GM10266 (cell line): ENCODE data around the gene SLC25A14.
"Not testable (repeated sequence)": the region's sequence is repeated elsewhere in the genome, so short reads cannot be mapped to it uniquely, and the experiment has no call there.

Experiments used
- DNase-seq: peaks from one replicate; pipeline ENCODE4 v3.0.0; 2012; ENCODE audit errors: extremely low spot score
- CTCF ChIP-seq: IDR thresholded peaks from 2 replicates; pipeline ENCODE4 v1.5.1; 2012; ENCODE audit warnings: mild to moderate bottlenecking, low read depth; ENCODE audit not compliant: control insufficient read depth, insufficient read depth; ENCODE audit errors: missing control alignments

Gene SLC25A14

GRCh38 chrX:130301405-130301804 lies 38.3 kb upstream of the SLC25A14 start:
- DNase-seq = no peak
- TF ChIP-seq CTCF = no peak

GRCh38 chrX:130301977-130302376 lies 37.7 kb upstream of the SLC25A14 start:
- no peak for TF ChIP-seq CTCF
- DNase-seq = no peak

DNA sequence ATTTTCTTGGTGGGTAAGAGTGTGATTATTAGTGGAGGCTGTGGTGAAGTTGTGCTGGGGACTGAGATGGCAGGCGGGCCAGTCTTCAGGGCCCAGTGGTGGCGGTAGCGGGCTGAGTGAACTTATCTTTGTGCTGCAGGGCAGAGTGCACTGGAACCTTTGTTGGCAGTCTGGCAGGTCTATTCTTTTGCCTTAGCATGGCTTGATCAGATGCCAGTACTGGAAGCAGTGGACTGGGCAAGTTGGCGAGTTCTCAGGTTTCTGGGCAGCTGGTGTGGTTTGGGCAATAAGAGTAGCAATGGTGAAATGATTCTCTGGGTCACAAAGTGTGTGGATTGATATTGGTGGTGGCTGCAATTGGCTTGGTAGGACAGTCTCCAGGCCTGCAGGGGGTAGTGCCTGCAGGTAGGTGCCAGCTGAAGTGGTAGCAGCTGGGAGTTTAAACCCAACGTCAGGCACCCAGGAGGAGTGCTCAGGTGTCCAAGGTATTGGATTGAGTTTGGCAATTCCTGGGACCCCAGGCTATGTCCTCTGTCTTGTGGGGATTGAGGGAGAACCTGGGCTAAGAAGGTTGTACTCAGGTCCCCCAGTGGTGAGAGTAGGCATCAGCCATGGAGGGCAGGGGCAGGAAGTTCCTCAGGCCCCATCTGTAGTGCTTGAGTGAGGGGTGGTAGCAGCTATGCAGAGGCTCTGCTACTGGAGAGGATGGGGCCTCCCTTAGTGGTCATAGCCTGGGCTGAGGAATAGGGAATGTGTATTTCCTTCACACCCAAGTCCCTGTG lies 34.9 kb upstream of the SLC25A14 start:
- DNase-seq = no peak
- no peak for TF ChIP-seq CTCF

GRCh38 chrX:130319886-130320285 lies 19.8 kb upstream of the SLC25A14 start:
- DNase-seq = not testable (repeated sequence)

DNA sequence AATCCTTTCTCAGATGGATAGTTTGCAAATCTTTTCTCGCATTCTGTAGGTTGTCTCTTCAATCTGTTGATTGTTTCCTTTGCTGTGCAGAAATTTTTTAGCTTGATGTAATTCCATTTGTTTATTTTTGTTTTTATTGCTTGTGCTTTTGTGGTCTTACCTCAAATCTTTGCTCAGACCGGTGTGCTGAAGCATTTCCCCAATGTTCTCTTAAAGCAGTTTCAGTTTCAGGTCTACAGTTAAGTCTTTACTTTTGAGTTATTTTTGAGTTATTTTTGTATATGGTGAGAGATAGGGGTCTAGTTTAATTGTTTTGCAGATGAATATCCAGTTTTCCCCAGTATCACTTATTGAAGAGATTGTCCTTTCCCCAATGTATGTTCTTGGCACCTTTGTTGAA lies 18.2 kb upstream of the SLC25A14 start:
- DNase-seq = no peak

DNA sequence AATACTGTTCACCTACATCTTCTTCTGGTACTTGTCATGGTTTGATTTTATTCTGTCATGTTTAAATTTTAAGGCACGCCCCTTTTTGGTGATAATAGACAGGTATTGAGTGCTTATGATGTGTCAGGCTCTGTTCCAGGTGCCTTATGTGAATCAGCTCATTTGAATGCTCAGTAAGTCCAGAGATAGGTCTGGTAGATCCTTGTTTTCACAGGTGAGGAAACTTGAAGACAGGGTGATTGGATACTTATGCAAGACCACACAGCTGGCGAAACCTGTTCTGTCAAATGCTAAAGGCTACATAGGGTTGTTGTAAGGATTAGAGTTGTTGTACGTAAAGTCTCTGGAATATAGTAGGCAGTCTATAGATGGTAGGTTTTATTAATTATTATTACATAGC lies 9.6 kb upstream of the SLC25A14 start:
- DNase-seq = no peak
- no peak for TF ChIP-seq CTCF

More for the DNA sequence above, 18.2 kb upstream of the SLC25A14 start:
- no peak for TF ChIP-seq CTCF

GRCh38 chrX:130330706-130331105 lies 9.0 kb upstream of the SLC25A14 start:
- TF ChIP-seq CTCF = peak; percentile 64
- peak; percentile 45 for DNase-seq

DNA sequence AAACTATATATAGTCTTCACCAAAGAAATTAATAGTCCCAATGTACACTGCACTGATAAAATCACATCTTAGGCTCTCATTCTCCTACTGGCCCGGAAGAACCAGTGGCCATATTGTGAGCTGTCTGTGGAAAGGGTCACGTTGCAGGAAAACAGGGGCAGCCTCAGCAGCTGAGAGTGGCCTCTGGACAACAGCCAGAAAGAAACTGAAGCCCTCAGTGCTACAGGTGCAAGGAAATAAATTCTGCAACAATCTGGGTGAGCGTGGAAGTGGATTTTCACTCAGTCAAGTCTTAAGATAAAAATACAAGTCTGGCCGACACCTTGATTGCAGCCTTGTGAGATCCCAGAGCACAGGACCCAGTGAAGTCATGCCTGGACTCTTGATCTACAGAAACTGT lies 3.2 kb upstream of the SLC25A14 start:
- no peak for TF ChIP-seq CTCF
- no peak for DNase-seq

GRCh38 chrX:130338869-130339268 lies 850 bp upstream of the SLC25A14 start:
- DNase-seq = not testable (repeated sequence)
